Central memory CD8-positive, alpha-beta T cell (primary cell): Measurements from ENCODE around the gene ANTKMT.

Source experiments
- ATAC-seq: fragments of 150-1000 bp; cut with Tn5 transposase; replicated peaks from 2 replicates; pipeline ENCODE4 v1.10.0; 2022; ENCODE audit warnings: mild to moderate bottlenecking, moderate FRiP score, moderate number of reproducible peaks; ENCODE audit not compliant: poor library complexity, severe bottlenecking; ENCODE audit errors: extremely low read depth
- DNase-seq, 2 donors: peaks; one replicate each; pipeline ENCODE4 v3.0.0; 2021; ENCODE audit warnings: low spot score in 2 of 2
- H3K27ac Mint-ChIP-seq: one replicate; pipeline ENCODE4 v1.8.0; 2022; ENCODE audit warnings: low read depth, mild to moderate bottlenecking, moderate library complexity, mixed read lengths
- H3K27me3 Mint-ChIP-seq: one replicate; pipeline ENCODE4 v1.8.0; 2022; ENCODE audit warnings: mixed read lengths
- H3K36me3 Mint-ChIP-seq: one replicate; pipeline ENCODE4 v1.8.0; 2022; ENCODE audit warnings: mild to moderate bottlenecking, moderate library complexity, mixed read lengths; ENCODE audit not compliant: insufficient read depth
- H3K4me1 Mint-ChIP-seq: one replicate; pipeline ENCODE4 v1.8.0; 2022; ENCODE audit warnings: mixed read lengths
- H3K4me3 Mint-ChIP-seq: one replicate; pipeline ENCODE4 v1.8.0; 2022; ENCODE audit warnings: mild to moderate bottlenecking, moderate library complexity, mixed read lengths
- H3K9me3 Mint-ChIP-seq: one replicate; pipeline ENCODE4 v1.8.0; 2022; ENCODE audit warnings: mixed read lengths

ANTKMT gene

GRCh38 chr16:716200-716568 lies 4.8 kb upstream of the ANTKMT start:
- peak overlapping the region; percentile 71 for H3K4me3 Mint-ChIP-seq
- no peaks in the 10 kb centered on the region for H3K27me3 Mint-ChIP-seq
- peaks cover 6% of the 10 kb centered on the region for H3K36me3 Mint-ChIP-seq
- H3K9me3 Mint-ChIP-seq = no peaks in the 10 kb centered on the region
- H3K4me1 Mint-ChIP-seq = peaks cover 27% of the 10 kb centered on the region
- DNase-seq = no peak
- no peak for ATAC-seq
- H3K27ac Mint-ChIP-seq = no peak overlapping the region

GRCh38 chr16:716768-717325 lies 4.1 kb upstream of the ANTKMT start:
- Mint-ChIP-seq H3K4me3 (peak overlapping the region; percentile 71), H3K27me3 (no peaks in the 10 kb centered on the region), H3K4me1 (peaks cover 29% of the 10 kb centered on the region), H3K36me3 (peaks cover 8% of the 10 kb centered on the region), H3K27ac (no peak overlapping the region), H3K9me3 (no peaks in the 10 kb centered on the region)
- no peak for ATAC-seq
- DNase-seq = no peak

GRCh38 chr16:717450-718245 lies 3.3 kb upstream of the ANTKMT start:
- no peak overlapping the region for H3K4me3 Mint-ChIP-seq
- peaks cover 32% of the 10 kb centered on the region for H3K4me1 Mint-ChIP-seq
- no peaks in the 10 kb centered on the region for H3K27me3 Mint-ChIP-seq
- peaks cover 12% of the 10 kb centered on the region for H3K36me3 Mint-ChIP-seq
- no peak for ATAC-seq
- no peaks in the 10 kb centered on the region for H3K9me3 Mint-ChIP-seq
- no peak for DNase-seq
- H3K27ac Mint-ChIP-seq = no peak overlapping the region

- DNase-seq (no peak), ATAC-seq (no peak)
- no peaks in the 10 kb centered on the region for H3K27me3 Mint-ChIP-seq
- no peak overlapping the region for H3K4me3 Mint-ChIP-seq
- peaks cover 32% of the 10 kb centered on the region for H3K4me1 Mint-ChIP-seq
- H3K36me3 Mint-ChIP-seq = peaks cover 12% of the 10 kb centered on the region
- no peak overlapping the region for H3K27ac Mint-ChIP-seq
- H3K9me3 Mint-ChIP-seq = no peaks in the 10 kb centered on the region
Measured at GRCh38 chr16:718389-718788, 2.6 kb upstream of the ANTKMT start.

GRCh38 chr16:718922-719321 lies 2.0 kb upstream of the ANTKMT start:
- H3K4me1 Mint-ChIP-seq = peaks cover 32% of the 10 kb centered on the region
- DNase-seq (no peak), ATAC-seq (no peak)
- peak overlapping the region; percentile 52 for H3K27ac Mint-ChIP-seq
- H3K9me3 Mint-ChIP-seq = no peaks in the 10 kb centered on the region
- peak overlapping the region; percentile 82 for H3K4me3 Mint-ChIP-seq
- H3K27me3 Mint-ChIP-seq = no peaks in the 10 kb centered on the region
- H3K36me3 Mint-ChIP-seq = peaks cover 12% of the 10 kb centered on the region

GRCh38 chr16:719815-720446 lies 1.0 kb upstream of the ANTKMT start:
- H3K9me3 Mint-ChIP-seq = no peaks in the 10 kb centered on the region
- H3K27ac Mint-ChIP-seq = peak overlapping the region; percentile 79
- H3K4me3 Mint-ChIP-seq = peak overlapping the region; percentile 82
- ATAC-seq (peak; percentile 1), DNase-seq (no peak)
- H3K4me1 Mint-ChIP-seq = peaks cover 32% of the 10 kb centered on the region
- no peaks in the 10 kb centered on the region for H3K27me3 Mint-ChIP-seq
- H3K36me3 Mint-ChIP-seq = peaks cover 12% of the 10 kb centered on the region

- DNase-seq = no peak
- Mint-ChIP-seq H3K36me3 (peaks cover 12% of the 10 kb centered on the region), H3K4me3 (peak overlapping the region; percentile 82), H3K27me3 (no peaks in the 10 kb centered on the region), H3K4me1 (peaks cover 32% of the 10 kb centered on the region), H3K27ac (peak overlapping the region; percentile 79), H3K9me3 (no peaks in the 10 kb centered on the region)
- ATAC-seq = peak; percentile 19
Measured at GRCh38 chr16:720447-720989, 428 bp upstream of the ANTKMT start.

- Mint-ChIP-seq H3K36me3 (peaks cover 17% of the 10 kb centered on the region), H3K9me3 (no peaks in the 10 kb centered on the region), H3K4me3 (peak overlapping the region; percentile 82), H3K4me1 (peaks cover 25% of the 10 kb centered on the region), H3K27ac (peak overlapping the region; percentile 92), H3K27me3 (no peaks in the 10 kb centered on the region)
- ATAC-seq (peak; percentile 42), DNase-seq (no peak)
Measured at GRCh38 chr16:721765-722540, 1.0 kb downstream of the ANTKMT start.

- Mint-ChIP-seq H3K4me3 (peak overlapping the region; percentile 82), H3K4me1 (peaks cover 25% of the 10 kb centered on the region), H3K27me3 (no peaks in the 10 kb centered on the region), H3K9me3 (no peaks in the 10 kb centered on the region), H3K36me3 (peaks cover 20% of the 10 kb centered on the region), H3K27ac (no peak overlapping the region)
- DNase-seq (no peak), ATAC-seq (no peak)
Measured at GRCh38 chr16:722835-723633, 2.1 kb downstream of the ANTKMT start.

GRCh38 chr16:723695-724094 lies 2.7 kb downstream of the ANTKMT start:
- H3K9me3 Mint-ChIP-seq = no peaks in the 10 kb centered on the region
- H3K4me3 Mint-ChIP-seq = peak overlapping the region; percentile 7

GRCh38 chr16:724188-725040 lies 3.5 kb downstream of the ANTKMT start:
- no peaks in the 10 kb centered on the region for H3K9me3 Mint-ChIP-seq
- DNase-seq = no peak
- no peaks in the 10 kb centered on the region for H3K27me3 Mint-ChIP-seq
- no peak for ATAC-seq
- H3K27ac Mint-ChIP-seq = no peak overlapping the region
- H3K36me3 Mint-ChIP-seq = peaks cover 22% of the 10 kb centered on the region
- no peak overlapping the region for H3K4me3 Mint-ChIP-seq
- H3K4me1 Mint-ChIP-seq = peaks cover 18% of the 10 kb centered on the region

More at GRCh38 chr16:723695-724094, 2.7 kb downstream of the ANTKMT start:
- Mint-ChIP-seq H3K36me3 (peaks cover 22% of the 10 kb centered on the region), H3K4me1 (peaks cover 25% of the 10 kb centered on the region), H3K27ac (no peak overlapping the region), H3K27me3 (no peaks in the 10 kb centered on the region)
- ATAC-seq (no peak), DNase-seq (no peak)
